Fibroblast of peridontal ligament (primary cell): ENCODE measurements around the gene ACMSD.
"Not testable (repeated sequence)": the region's sequence is repeated elsewhere in the genome, so short reads cannot be mapped to it uniquely, and the experiment has no call there.

Source experiments
- DNase-seq: peaks from one replicate; pipeline ENCODE4 v3.0.0-alpha.2; 2010; ENCODE audit errors: extremely low read depth

ACMSD gene

DNA sequence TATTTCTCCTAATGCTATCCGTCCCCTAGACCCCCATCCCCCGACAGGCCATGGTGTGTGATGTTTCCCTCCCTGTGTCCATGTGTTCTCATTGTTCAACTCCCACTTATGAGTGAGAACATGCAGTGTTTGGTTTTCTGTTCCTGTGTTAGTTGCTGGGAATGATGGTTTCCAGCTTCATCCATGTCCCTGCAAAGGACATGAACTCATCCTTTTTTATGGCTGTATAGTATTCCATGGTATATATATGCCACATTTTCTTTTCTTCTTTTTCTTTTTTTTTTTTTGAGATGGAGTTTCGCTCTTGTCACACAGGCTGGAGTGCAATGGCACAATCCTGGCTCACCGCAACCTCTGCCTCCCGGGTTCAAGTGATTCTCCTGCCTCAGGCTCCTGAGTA, 9.2 kb downstream of the ACMSD start:
- DNase-seq, result not testable (repeated sequence)

GRCh38 chr2:134852518-134852917, 14.1 kb downstream of the ACMSD start:
- DNase-seq, result no peak

DNA sequence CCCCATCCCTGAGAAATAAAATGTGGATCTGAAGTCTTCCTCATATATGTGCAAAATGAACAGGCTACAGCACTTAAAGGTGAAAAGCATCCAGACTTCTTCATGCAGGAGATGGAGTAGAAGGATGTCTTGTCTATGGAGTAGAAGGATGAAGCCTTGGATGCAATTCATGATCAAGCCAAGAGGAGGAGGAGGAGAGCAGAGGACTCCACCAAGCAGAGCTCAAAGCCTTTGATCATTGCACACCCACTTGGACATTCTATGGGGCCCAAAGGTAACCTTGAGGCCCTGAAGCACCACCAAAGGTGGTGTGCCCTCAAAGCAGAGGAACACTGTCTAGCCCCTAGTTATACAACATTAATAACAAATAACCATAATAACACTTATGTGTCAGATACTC, 17.3 kb downstream of the ACMSD start:
- no peak for DNase-seq

GRCh38 chr2:134858245-134858644, 19.8 kb downstream of the ACMSD start:
- DNase-seq, result no peak

DNA sequence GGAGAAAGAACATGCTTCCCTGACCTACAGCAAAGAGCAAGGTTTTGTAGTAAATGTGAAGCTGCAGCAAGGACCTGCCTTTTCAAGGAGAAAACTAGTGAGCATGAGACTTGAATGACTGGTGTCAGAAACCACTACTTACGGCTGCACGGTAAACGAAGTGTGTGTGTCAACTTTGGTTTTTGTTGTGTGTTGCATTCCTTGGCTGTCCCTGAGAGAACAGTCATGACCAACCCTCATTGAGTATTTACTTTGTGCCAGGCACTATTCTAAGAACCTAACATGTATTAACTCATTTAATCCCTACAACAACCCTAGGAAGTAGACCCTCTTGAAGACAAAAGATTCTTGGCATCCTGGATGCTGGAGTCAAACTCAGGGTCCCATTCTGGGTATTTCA, 22.8 kb downstream of the ACMSD start:
- no peak for DNase-seq

DNA sequence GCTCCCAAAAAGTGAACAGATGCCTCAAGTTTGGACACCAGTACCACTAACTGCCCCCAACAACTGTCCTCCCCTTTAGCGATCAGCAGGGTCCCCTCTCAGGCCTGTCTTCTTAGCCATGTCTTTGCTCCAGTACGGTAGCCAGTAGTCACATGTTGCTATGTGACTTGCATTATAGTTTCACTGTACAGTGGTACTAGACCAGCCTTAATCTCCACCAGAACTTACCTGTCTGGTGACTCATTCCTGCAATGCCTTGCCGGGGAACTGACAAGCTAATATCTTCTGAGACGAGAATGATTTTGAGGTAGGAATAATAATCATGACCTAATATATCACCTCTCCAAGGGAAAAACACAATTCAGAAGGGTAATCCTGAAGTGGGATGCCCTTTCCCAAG, 23.7 kb downstream of the ACMSD start:
- no peak for DNase-seq

- DNase-seq, result no peak
Measured at GRCh38 chr2:134862674-134863073, 24.3 kb downstream of the ACMSD start.

DNA sequence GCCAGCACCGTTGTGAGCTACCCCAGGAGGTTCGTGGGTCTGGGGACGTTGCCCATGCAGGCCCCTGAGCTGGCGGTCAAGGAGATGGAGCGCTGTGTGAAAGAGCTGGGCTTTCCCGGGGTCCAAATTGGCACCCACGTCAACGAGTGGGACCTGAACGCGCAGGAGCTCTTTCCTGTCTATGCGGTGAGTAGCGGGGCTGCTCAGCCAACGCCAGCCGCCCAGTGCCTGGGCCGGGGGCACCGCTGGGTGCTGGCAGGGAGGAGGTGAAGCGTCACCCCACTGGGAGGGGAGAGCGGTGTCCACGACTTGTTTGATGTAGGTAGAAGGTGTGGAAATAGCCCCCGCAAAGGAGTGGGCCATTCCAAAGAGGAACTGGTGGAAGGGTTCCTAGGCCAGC, 25.0 kb downstream of the ACMSD start:
- no peak for DNase-seq

DNA sequence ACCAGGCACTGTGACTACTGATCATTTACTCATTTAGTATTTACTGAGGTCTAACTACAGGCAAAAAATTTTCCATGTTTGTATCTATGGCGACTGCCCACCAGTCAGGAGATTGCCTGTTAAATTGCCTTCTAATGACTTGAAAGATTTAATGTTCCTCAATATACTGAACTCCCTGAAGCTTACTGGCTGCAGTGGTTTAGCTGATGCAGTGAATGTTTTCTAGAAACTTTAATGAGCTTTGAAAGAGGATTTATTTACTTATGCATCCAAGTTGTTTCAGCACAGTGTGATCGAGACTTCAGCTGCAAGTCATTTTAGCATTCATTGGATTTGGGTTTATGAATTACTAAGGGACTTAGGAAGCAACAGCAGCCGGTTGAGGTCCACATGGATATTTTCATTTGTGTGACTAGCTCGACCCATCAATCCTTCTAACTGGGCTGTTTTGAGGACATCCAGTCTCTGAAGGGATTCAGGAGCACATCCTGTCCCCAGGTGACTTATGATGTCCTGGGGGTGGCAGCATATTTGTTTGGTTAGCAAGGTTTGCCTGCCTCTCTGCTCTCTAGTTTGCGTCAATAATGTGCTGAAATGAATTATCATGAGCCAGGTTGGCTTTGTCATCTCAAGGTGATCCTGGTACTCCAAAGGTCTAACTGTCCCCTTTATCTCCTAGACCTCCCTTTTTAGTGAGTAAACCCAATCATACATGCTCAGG, 26.8 kb downstream of the ACMSD start:
- DNase-seq, result peak; percentile 11

- peak; percentile 78 for DNase-seq
Measured at GRCh38 chr2:134866498-134867099, 28.2 kb downstream of the ACMSD start.

GRCh38 chr2:134869946-134870736, 31.7 kb downstream of the ACMSD start:
- DNase-seq, result peak; percentile 25

DNA sequence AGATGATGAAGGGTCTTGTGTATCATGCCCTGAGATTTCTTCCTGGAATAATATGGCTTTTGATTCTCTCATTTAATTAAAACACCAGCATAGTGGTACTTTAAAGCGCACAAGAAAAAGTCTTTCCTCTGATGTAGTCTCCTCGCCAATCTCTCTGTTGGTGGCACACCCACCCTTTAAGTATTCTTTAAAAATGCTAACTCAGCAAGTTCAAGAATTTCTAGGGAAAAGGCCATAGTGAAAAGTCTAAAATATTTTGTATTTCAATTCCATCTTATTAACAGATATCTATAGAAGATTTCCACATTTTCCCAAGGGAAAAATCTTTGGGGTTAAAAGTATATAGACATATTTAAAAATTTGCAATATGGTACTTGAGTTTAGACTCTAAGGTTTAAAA, 34.7 kb downstream of the ACMSD start:
- no peak for DNase-seq

DNA sequence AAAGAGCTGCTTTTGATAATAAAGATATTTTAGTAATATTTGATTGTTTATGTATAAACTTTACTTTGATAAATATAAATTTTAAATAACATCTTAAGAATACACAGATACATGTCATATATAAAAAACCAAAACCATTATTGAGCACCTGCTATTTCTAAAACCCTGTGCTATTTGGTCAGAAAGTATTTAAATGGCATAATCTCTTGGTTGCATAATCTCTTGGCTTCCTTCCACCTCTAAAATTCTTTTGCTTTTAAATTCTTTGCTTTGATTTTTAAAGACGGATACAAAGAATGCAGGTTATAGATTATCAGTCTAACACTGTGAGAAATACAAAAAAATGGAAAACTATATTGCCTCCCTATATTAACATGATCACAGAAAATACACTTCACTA, 36.9 kb downstream of the ACMSD start:
- peak; percentile 29 for DNase-seq

GRCh38 chr2:134882773-134883172, 44.4 kb downstream of the ACMSD start:
- DNase-seq, result no peak

- DNase-seq, result no peak
Measured at GRCh38 chr2:134883552-134884293, 45.3 kb downstream of the ACMSD start.

GRCh38 chr2:134884435-134884834, 46.0 kb downstream of the ACMSD start:
- no peak for DNase-seq

GRCh38 chr2:134892282-134893035, 54.0 kb downstream of the ACMSD start:
- DNase-seq, result no peak

DNA sequence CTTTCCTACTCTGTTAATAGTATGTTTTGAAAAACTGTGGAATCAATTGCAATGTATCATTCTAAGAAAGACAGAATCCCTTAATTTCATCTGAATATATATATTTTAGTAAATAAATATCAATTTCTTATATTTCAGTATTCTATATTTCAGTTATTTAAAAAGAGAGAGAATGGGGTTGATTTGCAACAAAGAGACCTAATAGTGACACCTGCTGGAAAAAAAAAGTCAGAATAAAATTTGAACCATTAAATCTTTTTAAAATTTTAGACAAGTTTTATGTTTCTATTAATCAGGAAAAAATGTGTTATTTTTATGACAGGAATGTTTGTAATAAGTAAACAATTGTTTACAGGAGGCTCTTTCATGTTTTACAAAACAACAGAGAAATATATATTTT, 59.5 kb downstream of the ACMSD start:
- DNase-seq, result peak; percentile 59

DNA sequence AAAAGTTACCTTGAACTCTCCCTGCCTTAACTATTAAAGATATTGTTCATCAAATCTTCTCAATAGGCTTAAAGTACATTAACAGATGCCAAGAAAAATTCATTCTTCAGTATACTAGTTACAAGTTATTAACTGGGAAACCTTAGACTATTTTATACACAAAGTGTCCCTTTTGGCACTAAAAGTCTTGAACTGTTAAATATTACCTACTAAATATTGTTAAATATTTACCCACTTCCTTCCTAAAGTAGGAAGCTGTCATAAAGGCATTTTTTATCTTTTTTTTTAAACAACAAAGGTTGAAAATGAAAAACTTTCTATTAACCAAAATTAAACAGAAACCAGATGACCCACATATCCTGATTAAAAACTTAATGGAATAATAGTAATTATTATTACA, 60.8 kb downstream of the ACMSD start:
- no peak for DNase-seq

- DNase-seq, result peak; percentile 67
Measured at GRCh38 chr2:134900151-134900550, 61.7 kb downstream of the ACMSD start.

- DNase-seq, result not testable (repeated sequence)
Measured at GRCh38 chr2:134903701-134904100, 65.3 kb downstream of the ACMSD start.
